Measurements from ENCODE around the gene ROS1.

GRCh38 chr6:117381749-117382148, 44.0 kb downstream of the ROS1 start:
- TF ChIP-seq CTCF (IDR thresholded peaks at IDR 0.05) (no peak), POLR2A (IDR thresholded peaks at IDR 0.05) (no peak)
